MM.1S (cell line): Measurements from ENCODE around the gene SETD3.

Experiments
- DNase-seq: peaks from one replicate; pipeline ENCODE4 v3.0.0-alpha.2; 2015
- H2AFZ ChIP-seq: fragments of 300-600 bp; sonication (generic); 2 replicates; pipeline ENCODE4 v1.6.0; 2016; ENCODE audit warnings: antibody characterized with exemption, low read length
- H3F3A ChIP-seq: fragments of 300-600 bp; sonication (generic); 2 replicates; pipeline ENCODE4 v1.6.1; 2016; ENCODE audit warnings: mild to moderate bottlenecking, antibody characterized with exemption, low read length, moderate library complexity, mixed read lengths; ENCODE audit not compliant: insufficient read depth
- H3K27ac ChIP-seq: fragments of 300-600 bp; sonication (generic); 2 replicates; pipeline ENCODE4 v1.5.1; 2016; ENCODE audit warnings: mild to moderate bottlenecking, low read length
- H3K27me3 ChIP-seq: fragments of 300-600 bp; sonication (generic); replicated peaks from 2 replicates; pipeline ENCODE4 v1.6.0; 2016; ENCODE audit warnings: low read length; ENCODE audit not compliant: insufficient read depth
- H3K36me3 ChIP-seq: fragments of 300-600 bp; sonication (generic); replicated peaks from 2 replicates; pipeline ENCODE4 v1.6.1; 2016; ENCODE audit warnings: mild to moderate bottlenecking, low read length, mixed read lengths; ENCODE audit not compliant: insufficient read depth
- H3K4me1 ChIP-seq: fragments of 300-600 bp; sonication (generic); 2 replicates; pipeline ENCODE4 v1.6.1; 2016; ENCODE audit warnings: low read length, mixed read lengths
- H3K4me2 ChIP-seq: fragments of 300-600 bp; sonication (generic); 2 replicates; pipeline ENCODE4 v1.6.0; 2016; ENCODE audit warnings: low read depth, low read length
- H3K4me3 ChIP-seq: fragments of 300-600 bp; sonication (generic); 2 replicates; pipeline ENCODE4 v1.5.1; 2016; ENCODE audit warnings: low read length, mixed read lengths
- H3K79me2 ChIP-seq: fragments of 300-600 bp; sonication (generic); 2 replicates; pipeline ENCODE4 v1.6.1; 2016; ENCODE audit warnings: mixed run types, low read length, mixed read lengths
- H3K9ac ChIP-seq: fragments of 300-600 bp; sonication (generic); 2 replicates; pipeline ENCODE4 v1.6.1; 2016; ENCODE audit warnings: low read length, mixed read lengths
- H3K9me2 ChIP-seq: fragments of 300-600 bp; sonication (generic); replicated peaks from 2 replicates; pipeline ENCODE4 v1.6.1; 2016; ENCODE audit warnings: mild to moderate bottlenecking, low read length, mixed read lengths; ENCODE audit not compliant: insufficient read depth
- H3K9me3 ChIP-seq: fragments of 300-600 bp; sonication (generic); replicated peaks from 2 replicates; pipeline ENCODE4 v1.6.1; 2016; ENCODE audit warnings: mild to moderate bottlenecking, low read length, mixed read lengths; ENCODE audit not compliant: insufficient read depth
- H4K20me1 ChIP-seq: fragments of 300-600 bp; sonication (generic); 2 replicates; pipeline ENCODE4 v1.6.1; 2016; ENCODE audit warnings: mild to moderate bottlenecking, low read length, moderate library complexity, mixed read lengths; ENCODE audit not compliant: insufficient read depth
- EZH2 ChIP-seq: fragments of 300-600 bp; sonication (generic); optimal IDR thresholded peaks from 2 replicates; pipeline ENCODE3; 2017; ENCODE audit warnings: low read depth, mild to moderate bottlenecking, antibody characterized with exemption, low read length, mixed read lengths
- EZH2phosphoT487 ChIP-seq: fragments of 300-600 bp; sonication (generic); IDR thresholded peaks from 2 replicates; pipeline ENCODE4 v1.6.1; 2018; ENCODE audit warnings: antibody characterized with exemption, low read length
- TF ChIP-seq, protein P1 (sequence below): fragments of 300-600 bp; sonication (generic); IDR thresholded peaks from 2 replicates; pipeline ENCODE4 v1.5.1; 2016; ENCODE audit warnings: antibody characterized with exemption, low read length, mixed read lengths

Gene SETD3

DNA sequence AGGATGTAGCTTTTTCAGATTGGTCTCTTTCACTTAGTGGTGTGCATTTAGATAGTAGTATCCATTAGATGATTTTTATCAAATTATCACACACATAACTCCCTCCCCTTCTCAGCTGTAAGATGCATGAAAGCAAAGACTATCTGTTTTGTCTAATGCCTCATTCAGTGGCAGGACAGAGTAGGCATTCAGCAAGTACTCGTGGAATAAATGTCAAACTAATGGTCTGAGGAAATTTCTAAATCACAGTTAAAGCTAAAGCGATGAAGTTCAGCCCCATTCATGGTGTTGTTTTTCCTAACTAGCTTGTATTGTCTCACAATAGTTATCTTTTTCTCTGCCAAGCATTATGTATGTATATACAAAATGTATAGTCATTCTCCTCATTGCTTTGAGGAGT is 16.7 kb upstream of the SETD3 start:
- Histone ChIP-seq H3K9me3 (no peaks in the 10 kb centered on the region), H3K4me3 (no peak overlapping the region), H3K4me1 (no peaks in the 10 kb centered on the region), H3K27me3 (no peaks in the 10 kb centered on the region), H3K79me2 (peaks cover 9% of the 10 kb centered on the region), H3K9ac (no peak overlapping the region), H2AFZ (no peak overlapping the region), H4K20me1 (no peaks in the 10 kb centered on the region), H3K9me2 (no peaks in the 10 kb centered on the region), H3K4me2 (no peak overlapping the region), H3K36me3 (no peaks in the 10 kb centered on the region; the same call in 1 of the 2 replicates), H3K27ac (no peak overlapping the region), H3F3A (no peaks in the 10 kb centered on the region)
- no peak for TF ChIP-seq EZH2
- no peak for TF ChIP-seq EZH2phosphoT487
- TF ChIP-seq, protein P1, sequence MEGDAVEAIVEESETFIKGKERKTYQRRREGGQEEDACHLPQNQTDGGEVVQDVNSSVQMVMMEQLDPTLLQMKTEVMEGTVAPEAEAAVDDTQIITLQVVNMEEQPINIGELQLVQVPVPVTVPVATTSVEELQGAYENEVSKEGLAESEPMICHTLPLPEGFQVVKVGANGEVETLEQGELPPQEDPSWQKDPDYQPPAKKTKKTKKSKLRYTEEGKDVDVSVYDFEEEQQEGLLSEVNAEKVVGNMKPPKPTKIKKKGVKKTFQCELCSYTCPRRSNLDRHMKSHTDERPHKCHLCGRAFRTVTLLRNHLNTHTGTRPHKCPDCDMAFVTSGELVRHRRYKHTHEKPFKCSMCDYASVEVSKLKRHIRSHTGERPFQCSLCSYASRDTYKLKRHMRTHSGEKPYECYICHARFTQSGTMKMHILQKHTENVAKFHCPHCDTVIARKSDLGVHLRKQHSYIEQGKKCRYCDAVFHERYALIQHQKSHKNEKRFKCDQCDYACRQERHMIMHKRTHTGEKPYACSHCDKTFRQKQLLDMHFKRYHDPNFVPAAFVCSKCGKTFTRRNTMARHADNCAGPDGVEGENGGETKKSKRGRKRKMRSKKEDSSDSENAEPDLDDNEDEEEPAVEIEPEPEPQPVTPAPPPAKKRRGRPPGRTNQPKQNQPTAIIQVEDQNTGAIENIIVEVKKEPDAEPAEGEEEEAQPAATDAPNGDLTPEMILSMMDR, result no peak
- no peak for DNase-seq

- no peaks in the 10 kb centered on the region for H3K36me3 ChIP-seq
- H4K20me1 ChIP-seq, result peaks cover 8% of the 10 kb centered on the region; the same call in 1 of the 2 replicates
- no peaks in the 10 kb centered on the region for H3K9me3 ChIP-seq
- peaks cover 88% of the 10 kb centered on the region for H3K79me2 ChIP-seq
- DNase-seq, result no peak
- peaks cover 4% of the 10 kb centered on the region; the same call in 1 of the 2 replicates for H3K4me1 ChIP-seq
- H3K27me3 ChIP-seq, result no peaks in the 10 kb centered on the region
- H3K9me2 ChIP-seq, result no peaks in the 10 kb centered on the region
- H2AFZ ChIP-seq, result no peak overlapping the region
- no peaks in the 10 kb centered on the region for H3F3A ChIP-seq
- H3K9ac ChIP-seq, result no peak overlapping the region
- TF ChIP-seq, protein P1, result no peak
- TF ChIP-seq EZH2phosphoT487 (no peak), EZH2 (no peak)
- no peak overlapping the region for H3K27ac ChIP-seq
- H3K4me3 ChIP-seq, result no peak overlapping the region
- no peak overlapping the region for H3K4me2 ChIP-seq
These were observed 3.4 kb upstream of the SETD3 start for GRCh38 chr14:99484106-99484505.

- TF ChIP-seq, protein P1, result no peak
- no peak for TF ChIP-seq EZH2phosphoT487
- TF ChIP-seq EZH2, result no peak
- H3K4me1 ChIP-seq, result peaks cover 4% of the 10 kb centered on the region; the same call in 1 of the 2 replicates
These were observed 1.1 kb upstream of the SETD3 start for GRCh38 chr14:99481745-99482099.

More at GRCh38 chr14:99481745-99482099, 1.1 kb upstream of the SETD3 start:
- Histone ChIP-seq H3K27me3 (no peaks in the 10 kb centered on the region), H3K27ac (peak overlapping the region; percentile 44; the same call in 1 of the 2 replicates), H3K4me2 (peak overlapping the region; percentile 78), H3K4me3 (peak overlapping the region; percentile 83), H3K79me2 (peaks cover 87% of the 10 kb centered on the region), H2AFZ (peak overlapping the region; percentile 51), H3K9me3 (no peaks in the 10 kb centered on the region), H3K36me3 (no peaks in the 10 kb centered on the region), H4K20me1 (0 out of 2 replicates have a peak, but pooled peaks cover 8% of the 10 kb centered on the region), H3K9ac (peak overlapping the region; percentile 76), H3K9me2 (no peaks in the 10 kb centered on the region), H3F3A (no peaks in the 10 kb centered on the region)
- DNase-seq, result peak; percentile 8
